Fibroblast of lung (primary cell): ENCODE data around the gene MPL. TPM values are rescaled to one million over a fixed set of nuclear protein-coding genes. Genes with fewer than 3 reads are reported as not detected.

Experiments used
- DNase-seq, 2 donors: peaks; one replicate each; pipeline versions ENCODE4 v3.0.0 to v3.0.0-alpha.2; 2010; ENCODE audit warnings: low read depth in 2 of 2
- H2AFZ ChIP-seq: 2 replicates; pipeline ENCODE4 v1.5.1; 2012; ENCODE audit warnings: low read length, control low read depth, inconsistent platforms
- H3K27ac ChIP-seq: 2 replicates; pipeline ENCODE4 v1.5.1; 2011; ENCODE audit warnings: low read length, control low read depth; ENCODE audit not compliant: insufficient read depth
- H3K27me3 ChIP-seq: 2 replicates; pipeline ENCODE4 v1.5.1; 2011; ENCODE audit warnings: mild to moderate bottlenecking, low read length; ENCODE audit not compliant: control insufficient read depth, insufficient read depth
- H3K36me3 ChIP-seq: 2 replicates; pipeline ENCODE4 v1.5.1; 2011; ENCODE audit warnings: low read length; ENCODE audit not compliant: control insufficient read depth, insufficient read depth
- H3K4me1 ChIP-seq: 2 replicates; pipeline ENCODE4 v1.5.1; 2011; ENCODE audit warnings: low read length; ENCODE audit not compliant: control insufficient read depth, insufficient read depth; ENCODE audit errors: extremely low read depth
- H3K4me2 ChIP-seq: 2 replicates; pipeline ENCODE4 v1.5.1; 2011; ENCODE audit warnings: low read length, control low read depth; ENCODE audit not compliant: insufficient read depth; ENCODE audit errors: extremely low read depth
- H3K4me3 ChIP-seq, 4 experiments: fragments of 200-600 bp in 1 of 4; sonication (generic) in 1 of 4; replicated peaks in 1 of 4; 2 replicates each; pipeline ENCODE4 v1.5.1; 2011 to 2016; ENCODE audit warnings: low read length in 4 of 4, low read depth in 3 of 4, mild to moderate bottlenecking in 3 of 4, control low read depth in 2 of 4, inconsistent platforms in 1 of 4, mixed read lengths in 1 of 4; ENCODE audit not compliant: insufficient read depth in 1 of 4; ENCODE audit errors: control extremely low read depth in 1 of 4
- H3K79me2 ChIP-seq: 2 replicates; pipeline ENCODE4 v1.5.1; 2012; ENCODE audit warnings: mild to moderate bottlenecking, low read length, inconsistent platforms; ENCODE audit not compliant: control insufficient read depth, insufficient read depth
- H3K9ac ChIP-seq: 2 replicates; pipeline ENCODE4 v1.5.1; 2011; ENCODE audit warnings: mild to moderate bottlenecking, low read length, control low read depth; ENCODE audit not compliant: insufficient read depth
- H3K9me3 ChIP-seq: 2 replicates; pipeline ENCODE4 v1.5.1; 2012; ENCODE audit warnings: low read depth, low read length; ENCODE audit not compliant: control insufficient read depth, insufficient read depth
- H4K20me1 ChIP-seq: 2 replicates; pipeline ENCODE4 v1.5.1; 2011; ENCODE audit warnings: low read length; ENCODE audit not compliant: control insufficient read depth, insufficient read depth; ENCODE audit errors: extremely low read depth
- EZH2 ChIP-seq: IDR thresholded peaks from 2 replicates; pipeline ENCODE4 v1.5.1; 2012; ENCODE audit warnings: low read length, control low read depth, mild to moderate bottlenecking; ENCODE audit errors: missing control alignments
- polyA plus RNA-seq, 2 donors: library from polyadenylated mRNA; depleted of rRNA in 1 of 2; stranded (reverse) in 1 of 2; unstranded in 1 of 2; fragments of >200 nt; gene quantifications; 2 replicates each; pipeline ENCODE4 v1.2.1, GENCODE V29; 2011 to 2012; ENCODE audit warnings: missing spikeins in 1 of 2
- total RNA-seq: library from RNA; depleted of rRNA; stranded (reverse); fragments of >200 nt; gene quantifications from 2 replicates; pipeline ENCODE4 v1.2.1, GENCODE V29; 2014
- TF ChIP-seq, protein P1 (sequence below), 2 donors: IDR thresholded peaks in 1 of 2; conservative IDR thresholded peaks in 1 of 2; 1 replicate in 1 of 2; 2 replicates in 1 of 2; pipeline ENCODE4 v1.5.1; 2011 to 2012; ENCODE audit warnings: low read length in 2 of 2, control low read depth in 1 of 2, inconsistent platforms in 1 of 2, low read depth in 1 of 2, mild to moderate bottlenecking in 1 of 2

The MPL gene
- total and polyA plus RNA-seq, 2 donors (not counting 1 experiment from before 2014, with no cell fraction given): not detected

DNA sequence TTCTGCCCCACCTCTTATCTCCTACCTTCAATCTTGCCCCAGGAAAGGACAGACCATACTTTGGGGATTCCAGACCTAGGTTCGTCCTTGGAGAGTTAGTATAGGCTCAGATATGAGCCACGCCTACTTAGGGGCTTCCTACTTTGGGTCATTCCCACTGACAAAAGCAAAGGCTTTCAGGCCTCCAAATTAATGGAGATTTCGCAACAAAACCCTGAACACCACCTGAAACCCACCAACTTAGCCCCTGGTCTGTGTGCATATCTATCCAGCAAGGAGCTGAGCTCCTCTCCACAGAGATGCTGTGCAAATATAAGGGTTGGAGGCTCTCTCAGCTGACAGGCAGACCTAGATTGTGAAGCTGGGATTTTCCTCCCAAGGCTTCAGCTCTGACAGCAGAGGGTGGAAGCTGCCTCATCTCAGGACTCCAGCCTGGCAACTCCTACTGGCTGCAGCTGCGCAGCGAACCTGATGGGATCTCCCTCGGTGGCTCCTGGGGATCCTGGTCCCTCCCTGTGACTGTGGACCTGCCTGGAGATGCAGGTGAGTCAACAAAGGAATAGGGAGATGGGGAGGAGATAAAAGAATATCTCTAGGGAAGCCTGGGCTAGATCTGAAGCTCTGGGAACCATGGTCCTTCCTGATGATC lies 2.1 kb downstream of the MPL start:
- H2AFZ ChIP-seq: no peak overlapping the region
- H3K4me2 ChIP-seq: no peak overlapping the region
- no peaks in the 10 kb centered on the region for H4K20me1 ChIP-seq
- no peaks in the 10 kb centered on the region for H3K79me2 ChIP-seq
- H3K27me3 ChIP-seq: peaks cover 10% of the 10 kb centered on the region
- no peak for DNase-seq
- H3K36me3 ChIP-seq: no peaks in the 10 kb centered on the region
- TF ChIP-seq EZH2: no peak
- TF ChIP-seq, protein P1, sequence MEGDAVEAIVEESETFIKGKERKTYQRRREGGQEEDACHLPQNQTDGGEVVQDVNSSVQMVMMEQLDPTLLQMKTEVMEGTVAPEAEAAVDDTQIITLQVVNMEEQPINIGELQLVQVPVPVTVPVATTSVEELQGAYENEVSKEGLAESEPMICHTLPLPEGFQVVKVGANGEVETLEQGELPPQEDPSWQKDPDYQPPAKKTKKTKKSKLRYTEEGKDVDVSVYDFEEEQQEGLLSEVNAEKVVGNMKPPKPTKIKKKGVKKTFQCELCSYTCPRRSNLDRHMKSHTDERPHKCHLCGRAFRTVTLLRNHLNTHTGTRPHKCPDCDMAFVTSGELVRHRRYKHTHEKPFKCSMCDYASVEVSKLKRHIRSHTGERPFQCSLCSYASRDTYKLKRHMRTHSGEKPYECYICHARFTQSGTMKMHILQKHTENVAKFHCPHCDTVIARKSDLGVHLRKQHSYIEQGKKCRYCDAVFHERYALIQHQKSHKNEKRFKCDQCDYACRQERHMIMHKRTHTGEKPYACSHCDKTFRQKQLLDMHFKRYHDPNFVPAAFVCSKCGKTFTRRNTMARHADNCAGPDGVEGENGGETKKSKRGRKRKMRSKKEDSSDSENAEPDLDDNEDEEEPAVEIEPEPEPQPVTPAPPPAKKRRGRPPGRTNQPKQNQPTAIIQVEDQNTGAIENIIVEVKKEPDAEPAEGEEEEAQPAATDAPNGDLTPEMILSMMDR (conservative IDR thresholded peaks at IDR 0.05 in 1 of 2, IDR thresholded peaks at IDR 0.05 in 1 of 2; ENCODE audit: low read depth in 1 of 2, low read length in 2 of 2): no peak
- H3K27ac ChIP-seq: no peak overlapping the region
- H3K4me1 ChIP-seq: no peaks in the 10 kb centered on the region
- no peaks in the 10 kb centered on the region for H3K9me3 ChIP-seq
- no peak overlapping the region for H3K4me3 ChIP-seq
- H3K9ac ChIP-seq: no peak overlapping the region

DNA sequence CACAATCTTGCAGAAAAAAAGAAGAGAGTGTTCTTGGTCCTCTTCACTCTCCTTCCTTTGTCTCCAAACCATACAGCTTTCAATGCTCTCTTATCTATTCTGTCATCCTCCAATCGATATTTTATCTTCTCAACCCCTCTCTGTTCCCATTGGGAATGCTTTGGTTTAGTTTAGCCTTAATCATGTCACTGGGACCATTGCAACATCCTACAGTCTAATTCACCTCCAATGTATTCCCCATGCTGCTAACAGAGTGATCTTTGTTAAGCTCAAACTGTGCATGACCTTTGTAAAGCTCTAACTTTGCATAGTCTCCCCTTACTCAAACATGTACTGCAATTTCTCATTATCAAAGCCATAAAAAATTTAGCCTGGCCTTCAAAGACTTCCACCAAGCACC lies 2.9 kb downstream of the MPL start:
- no peak overlapping the region for H3K4me2 ChIP-seq
- no peak overlapping the region for H2AFZ ChIP-seq
- no peaks in the 10 kb centered on the region for H4K20me1 ChIP-seq
- H3K27me3 ChIP-seq: peaks cover 10% of the 10 kb centered on the region
- H3K36me3 ChIP-seq: no peaks in the 10 kb centered on the region
- H3K9ac ChIP-seq: no peak overlapping the region
- no peak for DNase-seq
- no peaks in the 10 kb centered on the region for H3K4me1 ChIP-seq
- H3K9me3 ChIP-seq: no peaks in the 10 kb centered on the region
- no peaks in the 10 kb centered on the region for H3K79me2 ChIP-seq
- TF ChIP-seq, protein P1 (conservative IDR thresholded peaks at IDR 0.05 in 1 of 2, IDR thresholded peaks at IDR 0.05 in 1 of 2; ENCODE audit: low read depth in 1 of 2, low read length in 2 of 2): no peak
- no peak for TF ChIP-seq EZH2
- no peak overlapping the region for H3K4me3 ChIP-seq
- H3K27ac ChIP-seq: no peak overlapping the region

- Histone ChIP-seq H3K27me3 (peaks cover 19% of the 10 kb centered on the region), H4K20me1 (no peaks in the 10 kb centered on the region), H2AFZ (no peak overlapping the region), H3K4me1 (no peaks in the 10 kb centered on the region), H3K36me3 (no peaks in the 10 kb centered on the region), H3K4me3 (no peak overlapping the region), H3K9ac (no peak overlapping the region), H3K4me2 (no peak overlapping the region), H3K9me3 (no peaks in the 10 kb centered on the region), H3K27ac (no peak overlapping the region), H3K79me2 (no peaks in the 10 kb centered on the region)
- DNase-seq: no peak
- TF ChIP-seq, protein P1 (conservative IDR thresholded peaks at IDR 0.05 in 1 of 2, IDR thresholded peaks at IDR 0.05 in 1 of 2; ENCODE audit: low read depth in 1 of 2, low read length in 2 of 2): no peak
- no peak for TF ChIP-seq EZH2
Observed at GRCh38 chr1:43344267-43344850, 6.7 kb downstream of the MPL start.
